HepG2 (cell line): ENCODE measurements around the gene SLC29A1. TPM values are rescaled to one million over a fixed set of nuclear protein-coding genes. Genes with fewer than 3 reads are reported as not detected.

Source experiments
- ARNT2 ChIP-seq: sonication (generic); formaldehyde crosslinking; IDR thresholded peaks from 2 replicates; pipeline ENCODE4 v1.8.0; 2022; ENCODE audit warnings: mild to moderate bottlenecking, low read depth, missing genetic modification reagents, moderate library complexity
- CCDC6 ChIP-seq: sonication (generic); formaldehyde crosslinking; IDR thresholded peaks from 2 replicates; pipeline ENCODE4 v1.8.1; 2022; ENCODE audit warnings: mild to moderate bottlenecking, missing genetic modification reagents, moderate library complexity
- CENPT ChIP-seq: sonication (generic); formaldehyde crosslinking; IDR thresholded peaks from 2 replicates; pipeline ENCODE4 v1.8.0; 2022; ENCODE audit warnings: low read depth, mild to moderate bottlenecking, moderate library complexity, missing genetic modification reagents
- FLYWCH1 ChIP-seq: sonication (generic); formaldehyde crosslinking; IDR thresholded peaks from 2 replicates; pipeline ENCODE4 v1.8.1; 2023; ENCODE audit warnings: mild to moderate bottlenecking, missing genetic modification reagents
- FOXC1 ChIP-seq: sonication (generic); formaldehyde crosslinking; IDR thresholded peaks from 2 replicates; pipeline ENCODE4 v1.8.0; 2022; ENCODE audit warnings: mild to moderate bottlenecking, missing genetic modification reagents, borderline replicate concordance
- GZF1 ChIP-seq: sonication (generic); formaldehyde crosslinking; IDR thresholded peaks from 2 replicates; pipeline ENCODE4 v1.5.1; 2020; ENCODE audit warnings: mild to moderate bottlenecking, missing genetic modification reagents
- IKZF4 ChIP-seq: sonication (generic); formaldehyde crosslinking; IDR thresholded peaks from 2 replicates; pipeline ENCODE4 v1.5.1; 2020; ENCODE audit warnings: borderline replicate concordance, mild to moderate bottlenecking, low read depth, missing genetic modification reagents; ENCODE audit errors: not compliant biosample characterization
- KLF15 ChIP-seq: sonication (generic); formaldehyde crosslinking; IDR thresholded peaks from 2 replicates; pipeline ENCODE4 v1.8.1; 2023; ENCODE audit warnings: borderline replicate concordance, mild to moderate bottlenecking, inconsistent platforms, missing genetic modification reagents, mixed read lengths
- MEIS2 ChIP-seq: sonication (generic); formaldehyde crosslinking; IDR thresholded peaks from 2 replicates; pipeline ENCODE4 v1.9.0; 2021; ENCODE audit warnings: mild to moderate bottlenecking, missing genetic modification reagents
- NR2F6 ChIP-seq, 2 experiments: IDR thresholded peaks; 2 replicates each; pipeline ENCODE4 v1.6.1; 2016; ENCODE audit warnings: antibody characterized with exemption in 1 of 2, mild to moderate bottlenecking in 1 of 2
- RARA ChIP-seq: IDR thresholded peaks from 2 replicates; pipeline ENCODE4 v1.6.1; 2016; ENCODE audit warnings: missing genetic modification reagents, missing compliant biosample characterization
- SAFB2 ChIP-seq: sonication (generic); formaldehyde crosslinking; IDR thresholded peaks from 2 replicates; pipeline ENCODE4 v1.5.1; 2020; ENCODE audit warnings: missing genetic modification reagents, low read depth, mild to moderate bottlenecking, borderline replicate concordance
- TIGD3 ChIP-seq: sonication (generic); formaldehyde crosslinking; IDR thresholded peaks from 2 replicates; pipeline ENCODE4 v1.5.1; 2020; ENCODE audit warnings: mild to moderate bottlenecking, missing genetic modification reagents, borderline replicate concordance
- ZFX ChIP-seq: sonication (generic); formaldehyde crosslinking; IDR thresholded peaks from 2 replicates; pipeline ENCODE4 v1.4.0; 2020; ENCODE audit warnings: mild to moderate bottlenecking, low read depth, missing genetic modification reagents, moderate library complexity
- ZNF142 ChIP-seq: sonication (generic); formaldehyde crosslinking; IDR thresholded peaks from 2 replicates; pipeline ENCODE4 v1.4.0; 2020; ENCODE audit warnings: missing genetic modification reagents
- ZNF776 ChIP-seq: sonication (generic); formaldehyde crosslinking; IDR thresholded peaks from 2 replicates; pipeline ENCODE4 v1.4.0; 2020; ENCODE audit warnings: mild to moderate bottlenecking, missing genetic modification reagents
- ZSCAN20 ChIP-seq: sonication (generic); formaldehyde crosslinking; IDR thresholded peaks from 2 replicates; pipeline ENCODE4 v1.4.0; 2020; ENCODE audit warnings: missing genetic modification reagents, mild to moderate bottlenecking, borderline replicate concordance
- polyA plus RNA-seq, 8 experiments: library from polyadenylated mRNA; depleted of rRNA in 3 of 8; stranded (reverse) in 7 of 8; unstranded in 1 of 8; fragments of >200 nt; fragmentation: Illumina TruSeq in 4 of 8; extraction: Trizol in 4 of 8; gene quantifications; 2 replicates each; pipeline versions ENCODE4 v1.2.1 to v1.2.3, GENCODE V29; 2011 to 2016; ENCODE audit warnings: low read depth in 4 of 8, missing spikeins in 1 of 8, mixed read lengths in 1 of 8; ENCODE audit not compliant: insufficient read depth in 1 of 8
- total RNA-seq, 5 experiments: library from RNA; depleted of rRNA; stranded (reverse); fragments of >200 nt; fragmentation: Illumina TruSeq; extraction: Trizol; gene quantifications; 2 replicates each; pipeline ENCODE4 v1.2.3, GENCODE V29; 2016; ENCODE audit warnings: low read depth in 1 of 5
- TF ChIP-seq, protein P1 (sequence below): sonication (generic); formaldehyde crosslinking; IDR thresholded peaks from 2 replicates; pipeline ENCODE4 v1.4.0; 2020; ENCODE audit warnings: missing genetic modification reagents

Gene SLC29A1
- total and polyA plus RNA-seq, 2 of the 13 experiments (the other 11 are each of a cell fraction or from before 2014, with no cell fraction given), result 43.2 to 106 TPM

DNA sequence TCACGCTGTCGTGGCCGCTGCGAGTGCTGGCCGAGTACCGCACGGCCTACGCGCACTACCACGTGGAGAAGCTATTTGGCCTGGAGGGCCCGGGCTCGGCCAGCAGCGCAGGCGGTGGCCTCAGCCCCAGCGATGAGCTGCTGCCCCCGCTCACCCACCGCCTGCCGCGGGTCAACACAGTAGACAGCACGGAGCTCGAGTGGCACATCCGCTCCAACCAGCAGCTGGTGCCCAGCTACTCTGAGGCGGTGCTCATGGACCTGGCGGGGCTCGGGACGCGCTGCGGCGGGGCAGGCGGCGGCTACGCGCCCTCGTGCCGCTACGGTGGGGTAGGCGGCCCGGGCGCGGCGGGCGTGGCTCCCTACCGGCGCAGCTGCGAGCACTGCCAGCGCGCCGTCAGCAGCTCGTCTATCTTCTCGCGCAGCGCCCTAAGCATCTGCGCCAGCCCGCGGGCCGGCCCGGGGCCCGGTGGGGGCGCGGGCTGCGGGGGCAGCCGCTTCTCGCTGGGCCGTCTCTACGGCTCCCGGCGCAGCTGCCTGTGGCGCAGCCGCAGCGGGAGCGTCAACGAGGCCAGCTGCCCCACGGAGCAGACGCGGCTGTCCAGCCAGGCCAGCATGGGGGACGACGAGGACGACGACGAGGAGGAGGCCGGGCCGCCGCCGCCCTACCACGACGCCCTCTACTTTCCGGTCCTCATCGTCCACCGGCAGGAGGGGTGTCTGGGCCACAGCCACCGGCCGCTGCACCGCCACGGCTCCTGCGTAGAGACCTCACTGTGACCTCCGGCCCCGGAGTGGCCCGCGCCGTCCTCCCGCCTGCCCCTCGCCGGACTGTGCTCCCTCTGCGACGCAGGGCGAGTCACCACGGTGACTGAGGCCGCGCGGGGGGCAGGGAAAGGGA lies 52.6 kb downstream of the SLC29A1 start (continued):
- TF ChIP-seq, protein P1, sequence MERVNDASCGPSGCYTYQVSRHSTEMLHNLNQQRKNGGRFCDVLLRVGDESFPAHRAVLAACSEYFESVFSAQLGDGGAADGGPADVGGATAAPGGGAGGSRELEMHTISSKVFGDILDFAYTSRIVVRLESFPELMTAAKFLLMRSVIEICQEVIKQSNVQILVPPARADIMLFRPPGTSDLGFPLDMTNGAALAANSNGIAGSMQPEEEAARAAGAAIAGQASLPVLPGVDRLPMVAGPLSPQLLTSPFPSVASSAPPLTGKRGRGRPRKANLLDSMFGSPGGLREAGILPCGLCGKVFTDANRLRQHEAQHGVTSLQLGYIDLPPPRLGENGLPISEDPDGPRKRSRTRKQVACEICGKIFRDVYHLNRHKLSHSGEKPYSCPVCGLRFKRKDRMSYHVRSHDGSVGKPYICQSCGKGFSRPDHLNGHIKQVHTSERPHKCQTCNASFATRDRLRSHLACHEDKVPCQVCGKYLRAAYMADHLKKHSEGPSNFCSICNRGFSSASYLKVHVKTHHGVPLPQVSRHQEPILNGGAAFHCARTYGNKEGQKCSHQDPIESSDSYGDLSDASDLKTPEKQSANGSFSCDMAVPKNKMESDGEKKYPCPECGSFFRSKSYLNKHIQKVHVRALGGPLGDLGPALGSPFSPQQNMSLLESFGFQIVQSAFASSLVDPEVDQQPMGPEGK, result peak; percentile 11; the same call in 1 of the 2 replicates
- TF ChIP-seq GZF1, result peak; percentile 53; the same call in 1 of the 2 replicates
- TF ChIP-seq NR2F6 (IDR thresholded peaks at IDR 0.05), result no peak
- 0 out of 2 replicates have a peak, but pooled peaks have one; percentile 12 for TF ChIP-seq NR2F6 (CRISPR knock-in tag; IDR thresholded peaks at IDR 0.05)
- 0 out of 2 replicates have a peak, but pooled peaks have one; percentile 57 for TF ChIP-seq FOXC1 (CRISPR knock-in tag)
- TF ChIP-seq ZNF776, result peak; percentile 53; the same call in 1 of the 2 replicates
- no peak; the same call in 1 of the 2 replicates for TF ChIP-seq TIGD3 (CRISPR knock-in tag)
- peak; percentile 55 for TF ChIP-seq ZFX (CRISPR knock-in tag)
- TF ChIP-seq KLF15 (CRISPR knock-in tag), result peak; percentile 18; the same call in 1 of the 2 replicates
- peak; percentile 68 for TF ChIP-seq IKZF4 (CRISPR knock-in tag)
- peak; percentile 57 for TF ChIP-seq CENPT
- peak; percentile 46; the same call in 1 of the 2 replicates for TF ChIP-seq CCDC6
- peak; percentile 12; the same call in 1 of the 2 replicates for TF ChIP-seq MEIS2
- peak; percentile 87 for TF ChIP-seq ZNF142 (CRISPR knock-in tag)
- peak; percentile 54; the same call in 1 of the 2 replicates for TF ChIP-seq FLYWCH1 (CRISPR knock-in tag)
- TF ChIP-seq SAFB2 (CRISPR knock-in tag), result no peak
- peak; percentile 43; the same call in 1 of the 2 replicates for TF ChIP-seq ZSCAN20 (CRISPR knock-in tag)
- TF ChIP-seq RARA (CRISPR knock-in tag), result peak; percentile 55
- peak; percentile 72; the same call in 1 of the 2 replicates for TF ChIP-seq ARNT2 (CRISPR knock-in tag)
